A673 (cell line): ENCODE measurements around the gene C9orf50. TPM values are rescaled to one million over a fixed set of nuclear protein-coding genes. Genes with fewer than 3 reads are reported as not detected.
A peak's percentile ranks its signal among the peaks of the same experiment; 100 is the strongest.

Experiments
- BruUV-seq: library from RNA; stranded (reverse); fragments of 400-500 nt; replicated peaks from 2 replicates; lab custom pipeline; 2021; lab: Mats Ljungman, UMichigan
- CTCF ChIA-PET: fragments of 300-600 bp; sonication (Branson Sonifier 250); formaldehyde crosslinking; loops from one replicate; lab custom pipeline; 2022; ENCODE audit warnings: antibody characterized with exemption; lab: Charles Lee
- POLR2A ChIA-PET: fragments of 300-600 bp; sonication (Branson Sonifier 250); formaldehyde crosslinking; loops from one replicate; lab custom pipeline; 2022; ENCODE audit warnings: antibody characterized with exemption; ENCODE audit not compliant: low non-redundant PET; lab: Charles Lee
- DNase-seq: peaks from one replicate; pipeline ENCODE4 v3.0.0-alpha.2; 2015; ENCODE audit warnings: low spot score
- H3K27ac ChIP-seq: fragments of 200-600 bp; sonication (generic); 2 replicates; pipeline ENCODE4 v1.5.1; 2016; ENCODE audit warnings: mixed run types, low read depth, mild to moderate bottlenecking, mixed read lengths, antibody characterized with exemption, low read length; ENCODE audit not compliant: poor library complexity, severe bottlenecking
- H3K27me3 ChIP-seq: fragments of 200-600 bp; sonication (generic); replicated peaks from 2 replicates; pipeline ENCODE4 v1.6.1; 2017; ENCODE audit warnings: mixed run types, low read depth, mild to moderate bottlenecking, mixed read lengths, antibody characterized with exemption, low read length; ENCODE audit not compliant: insufficient read depth, poor library complexity
- H3K36me3 ChIP-seq: fragments of 200-600 bp; sonication (generic); 2 replicates; pipeline ENCODE4 v1.6.1; 2016; ENCODE audit warnings: mixed run types, mild to moderate bottlenecking, mixed read lengths, antibody characterized with exemption, low read length; ENCODE audit not compliant: insufficient read depth, poor library complexity, severe bottlenecking
- H3K4me1 ChIP-seq: fragments of 200-600 bp; sonication (generic); 2 replicates; pipeline ENCODE4 v1.6.1; 2017; ENCODE audit warnings: mixed run types, mild to moderate bottlenecking, mixed read lengths, antibody characterized with exemption, low read length; ENCODE audit not compliant: insufficient read depth, poor library complexity, severe bottlenecking
- H3K4me3 ChIP-seq: fragments of 200-600 bp; sonication (generic); 2 replicates; pipeline ENCODE4 v1.5.1; 2016; ENCODE audit warnings: low read depth, mixed run types, mild to moderate bottlenecking, mixed read lengths, low read length; ENCODE audit not compliant: poor library complexity, severe bottlenecking
- H3K9me3 ChIP-seq: fragments of 200-600 bp; sonication (generic); 2 replicates; pipeline ENCODE4 v1.6.1; 2016; ENCODE audit warnings: mixed run types, low read depth, mild to moderate bottlenecking, mixed read lengths, antibody characterized with exemption, low read length; ENCODE audit not compliant: poor library complexity, severe bottlenecking
- CTCF ChIP-seq: fragments of 300-800, 200-600 bp; sonication (generic); conservative IDR thresholded peaks from 2 replicates; pipeline ENCODE4 v1.5.1; 2017; ENCODE audit warnings: low read depth, mild to moderate bottlenecking, antibody characterized with exemption, low read length, moderate library complexity, mixed read lengths
- EZH2 ChIP-seq: fragments of 200-600 bp; sonication (generic); IDR thresholded peaks from 2 replicates; pipeline ENCODE4 v1.6.1; 2017; ENCODE audit warnings: borderline replicate concordance, low read depth, mild to moderate bottlenecking, mixed read lengths, antibody characterized with exemption, low read length; ENCODE audit not compliant: poor library complexity, severe bottlenecking
- intact Hi-C: fragments of 100-400 bp; cut with micrococcal nuclease; formaldehyde crosslinking; loops from one replicate; pipeline ENCODE4 v1.10.0; 2022; ENCODE audit not compliant: unreplicated experiment
- total RNA-seq: library from RNA; stranded (reverse); gene quantifications from 2 replicates; pipeline ENCODE4 v1.2.3, GENCODE V29; 2021

Gene C9orf50
- total RNA-seq, 1 experiment from 2014 or later: not detected

DNA sequence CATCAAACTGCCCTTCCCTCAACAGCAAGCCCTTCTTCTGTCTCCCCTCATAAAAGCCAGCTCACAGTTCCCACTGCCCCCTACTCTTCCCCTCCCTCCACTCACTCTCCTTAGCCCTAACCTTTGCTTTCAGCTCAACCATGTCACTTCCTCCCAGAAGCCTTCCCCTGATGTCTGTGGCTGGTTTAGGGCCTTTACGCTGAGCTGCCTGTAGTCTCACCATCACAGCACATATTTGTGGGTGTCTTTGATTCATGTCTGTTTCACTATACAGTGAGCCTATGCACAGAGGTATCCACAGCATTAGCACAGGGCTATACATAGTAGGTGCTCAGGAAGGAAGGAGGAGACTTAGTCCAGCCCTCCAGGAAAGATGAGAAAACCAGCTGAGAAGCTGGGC is 34.7 kb downstream of the C9orf50 start:
- Histone ChIP-seq H3K36me3 (no peaks in the 10 kb centered on the region), H3K4me1 (peaks cover 17% of the 10 kb centered on the region), H3K27ac (no peak overlapping the region), H3K4me3 (no peak overlapping the region), H3K27me3 (no peaks in the 10 kb centered on the region), H3K9me3 (no peaks in the 10 kb centered on the region)
- ChIA-PET POLR2A (no interaction called here), CTCF (no interaction called here)
- intact Hi-C loops: no loop called here
- no peak for DNase-seq
- BruUV-seq: no TSS peak
- TF ChIP-seq CTCF (no peak), EZH2 (no peak)

GRCh38 chr9:129585352-129585751 is 35.5 kb downstream of the C9orf50 start:
- no TSS peak for BruUV-seq
- no peaks in the 10 kb centered on the region for H3K36me3 ChIP-seq
- TF ChIP-seq EZH2 (no peak), CTCF (no peak)
- ChIA-PET CTCF (no interaction called here), POLR2A (interaction anchor here (0.7 kb wide), 1 partner anchor 26 kb away, joined by 15 read pairs; no protein-coding TSS in a partner anchor)
- H3K4me3 ChIP-seq: no peak overlapping the region
- DNase-seq: no peak
- H3K27me3 ChIP-seq: no peaks in the 10 kb centered on the region
- H3K9me3 ChIP-seq: no peaks in the 10 kb centered on the region
- H3K27ac ChIP-seq: no peak overlapping the region
- intact Hi-C loops: no loop called here
- peaks cover 13% of the 10 kb centered on the region for H3K4me1 ChIP-seq

DNA sequence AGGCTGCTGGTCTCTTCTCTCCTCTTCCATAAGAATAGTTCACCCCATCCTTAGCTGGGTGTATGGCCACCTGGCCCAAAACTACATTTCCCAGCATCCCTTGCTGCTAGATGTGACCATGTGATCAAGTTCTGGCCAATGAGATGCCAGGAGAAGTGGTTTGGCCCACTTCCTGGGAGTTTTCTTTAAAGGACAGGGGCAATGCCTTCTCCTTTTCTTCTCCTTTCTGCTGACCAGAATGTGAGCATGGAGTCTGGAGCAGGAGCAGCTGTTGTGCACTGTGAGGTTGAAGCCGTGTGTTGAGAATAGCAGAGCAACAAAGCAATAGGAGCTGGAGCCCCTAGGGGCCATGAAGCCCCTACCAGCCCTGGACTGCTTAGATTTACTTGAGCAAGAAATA is 36.8 kb downstream of the C9orf50 start:
- intact Hi-C loops: no loop called here
- no peak for TF ChIP-seq CTCF
- no peak for TF ChIP-seq EZH2
- POLR2A ChIA-PET: interaction anchor here (0.5 kb wide), 1 partner anchor 49 kb away, joined by 3 read pairs; no protein-coding TSS in a partner anchor
- Histone ChIP-seq H3K9me3 (no peaks in the 10 kb centered on the region), H3K36me3 (no peaks in the 10 kb centered on the region), H3K4me1 (peaks cover 12% of the 10 kb centered on the region), H3K27ac (peak overlapping the region; percentile 53), H3K4me3 (no peak overlapping the region), H3K27me3 (no peaks in the 10 kb centered on the region)
- CTCF ChIA-PET: no interaction called here
- no TSS peak for BruUV-seq
- DNase-seq: peak; percentile 89
